Right ventricle myocardium inferior (tissue), 1 donor: ENCODE measurements around the gene N4BP2. TPM values are rescaled to one million over a fixed set of nuclear protein-coding genes. Genes with fewer than 3 reads are reported as not detected.
"Not testable (repeated sequence)": the region's sequence is repeated elsewhere in the genome, so short reads cannot be mapped to it uniquely, and the experiment has no call there.

Experiments
- ATAC-seq: fragments of 200-7000 bp; cut with Tn5 transposase; one replicate; pipeline ENCODE4 v1.9.1; 2020; ENCODE audit warnings: mild to moderate bottlenecking, moderate library complexity
- DNase-seq: peaks from one replicate; pipeline ENCODE4 v3.0.0; 2021; ENCODE audit errors: missing footprints
- intact Hi-C: fragments of 100-400 bp; cut with DNase I; formaldehyde crosslinking; loops from one replicate; pipeline ENCODE4 v1.11.0; 2022
- total RNA-seq: library from RNA; stranded (reverse); fragmentation: NEBNext Ultra II Directional; extraction: Animal tissue kit (Norgen Biotek cat#: 25700); gene quantifications from one replicate; pipeline ENCODE4 v1.2.1, GENCODE V29; 2021
- donor health status: DM: no; HTN: yes; CAD: no; lungs with severe emphysema.

N4BP2 gene
- total RNA-seq, 1 donor from 2014 or later: 4.1 TPM

GRCh38 chr4:40140196-40140595 is 83.5 kb downstream of the N4BP2 start:
- DNase-seq (no peak), ATAC-seq (no peak)
- intact Hi-C loops: no loop called here

GRCh38 chr4:40140597-40140996 is 83.9 kb downstream of the N4BP2 start:
- ATAC-seq, intact Hi-C loops, DNase-seq: not testable (repeated sequence)

- DNase-seq: no peak
- intact Hi-C loops: no loop called here
- no peak for ATAC-seq
Measured at GRCh38 chr4:40143926-40144508, 87.4 kb downstream of the N4BP2 start.

GRCh38 chr4:40144716-40145115 is 88.1 kb downstream of the N4BP2 start:
- ATAC-seq: no peak
- intact Hi-C loops: no loop called here
- DNase-seq: no peak

- DNase-seq, ATAC-seq, intact Hi-C loops: not testable (repeated sequence)
Measured at GRCh38 chr4:40147490-40147889, 90.8 kb downstream of the N4BP2 start.

GRCh38 chr4:40149960-40150385 is 93.3 kb downstream of the N4BP2 start:
- DNase-seq (no peak), ATAC-seq (peak; percentile 54)

GRCh38 chr4:40150932-40151331 is 94.3 kb downstream of the N4BP2 start:
- no peak for DNase-seq
- intact Hi-C loops: loop anchor here (1.0 kb wide), 1 partner anchor 158 kb away; no protein-coding TSS in a partner anchor
- no peak for ATAC-seq

More at GRCh38 chr4:40149960-40150385, 93.3 kb downstream of the N4BP2 start:
- intact Hi-C loops: loop anchor here (1.0 kb wide), 1 partner anchor 159 kb away; no protein-coding TSS in a partner anchor

GRCh38 chr4:40152637-40153036 is 96.0 kb downstream of the N4BP2 start:
- no peak for DNase-seq
- intact Hi-C loops: no loop called here

GRCh38 chr4:40157436-40157835 is 100.8 kb downstream of the N4BP2 start:
- ATAC-seq: no peak
- intact Hi-C loops: no loop called here
- DNase-seq: no peak

More at GRCh38 chr4:40152637-40153036, 96.0 kb downstream of the N4BP2 start:
- no peak for ATAC-seq

- intact Hi-C loops: no loop called here
- DNase-seq (no peak), ATAC-seq (no peak)
Measured at GRCh38 chr4:40160258-40160657, 103.6 kb downstream of the N4BP2 start.

GRCh38 chr4:40164459-40164858 is 107.8 kb downstream of the N4BP2 start:
- no peak for ATAC-seq
- intact Hi-C loops: no loop called here
- no peak for DNase-seq

GRCh38 chr4:40165916-40166315 is 109.3 kb downstream of the N4BP2 start:
- DNase-seq (no peak), ATAC-seq (no peak)
- intact Hi-C loops: no loop called here

GRCh38 chr4:40168070-40168469 is 111.4 kb downstream of the N4BP2 start:
- no peak for ATAC-seq
- intact Hi-C loops: no loop called here
- no peak for DNase-seq

- DNase-seq (no peak), ATAC-seq (no peak)
- intact Hi-C loops: no loop called here
Measured at GRCh38 chr4:40170588-40170987, 113.9 kb downstream of the N4BP2 start.

- intact Hi-C loops: no loop called here
- DNase-seq: no peak
- ATAC-seq: no peak
Measured at GRCh38 chr4:40173470-40173875, 116.8 kb downstream of the N4BP2 start.

GRCh38 chr4:40176602-40177001 is 120.0 kb downstream of the N4BP2 start:
- intact Hi-C loops: no loop called here
- DNase-seq (no peak), ATAC-seq (no peak)

- ATAC-seq: no peak
- DNase-seq: no peak
- intact Hi-C loops: no loop called here
Measured at GRCh38 chr4:40177591-40177990, 120.9 kb downstream of the N4BP2 start.

GRCh38 chr4:40178672-40179071 is 122.0 kb downstream of the N4BP2 start:
- no peak for ATAC-seq
- intact Hi-C loops: no loop called here
- DNase-seq: no peak

- ATAC-seq (no peak), DNase-seq (no peak)
- intact Hi-C loops: no loop called here
Measured at GRCh38 chr4:40179360-40179759, 122.7 kb downstream of the N4BP2 start.

- ATAC-seq: no peak
- intact Hi-C loops: no loop called here
- DNase-seq: no peak
Measured at GRCh38 chr4:40180356-40180755, 123.7 kb downstream of the N4BP2 start.

- ATAC-seq (no peak), DNase-seq (no peak)
- intact Hi-C loops: no loop called here
Measured at GRCh38 chr4:40182001-40182400, 125.4 kb downstream of the N4BP2 start.
